ENCODE data around the gene GP5.

DNA sequence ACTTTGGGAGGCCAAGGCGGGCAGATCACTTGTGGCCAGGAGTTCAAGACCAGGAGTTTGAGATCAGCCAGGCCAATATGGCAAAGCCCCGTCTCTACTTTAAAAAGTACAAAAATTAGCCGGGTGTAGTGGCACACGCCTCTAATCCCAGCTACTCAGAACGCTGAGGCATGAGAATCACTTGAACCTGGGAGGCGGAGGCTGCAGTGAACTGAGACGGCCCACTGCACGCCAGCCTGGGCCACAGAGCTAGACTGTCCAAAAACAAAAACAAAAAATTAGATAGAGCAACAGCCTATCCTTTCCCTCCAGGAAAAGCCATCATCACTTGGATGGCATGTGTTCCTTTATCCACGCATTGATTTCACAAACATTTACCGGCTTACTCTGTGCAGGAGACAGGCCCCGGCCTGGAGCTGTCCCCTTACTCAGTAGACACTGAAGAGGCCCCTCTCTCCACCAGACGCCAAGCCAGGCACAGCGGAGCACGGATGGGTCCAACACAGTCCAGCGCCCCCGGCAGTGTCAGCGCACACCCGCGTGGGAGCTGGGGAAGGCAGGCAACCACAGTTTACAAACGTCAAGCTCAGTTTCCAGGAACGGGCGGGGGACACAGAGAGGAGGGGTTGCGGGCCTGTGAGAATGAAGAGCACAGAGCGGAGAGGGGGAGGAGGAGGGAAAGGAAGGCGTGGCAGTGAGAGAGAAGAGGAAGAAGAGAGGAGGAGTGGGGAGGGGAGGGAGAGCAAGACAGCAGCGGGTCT lies 3.1 kb downstream of the GP5 start:
- TF ChIP-seq CTCF (IDR thresholded peaks at IDR 0.05), result no peak
- TF ChIP-seq POLR2A (IDR thresholded peaks at IDR 0.05), result no peak
